SU-DHL-6 (cell line): ENCODE results near the gene SCGB1D2.

Experiments
- EZH2phosphoT487 ChIP-seq: fragments of 200-600 bp; sonication (generic), shearing (Covaris generic); conservative IDR thresholded peaks from 2 replicates; pipeline ENCODE4 v1.6.1; 2018; ENCODE audit warnings: mild to moderate bottlenecking, antibody characterized with exemption, low read length, moderate library complexity, mixed read lengths
- TF ChIP-seq, protein P1 (sequence below): fragments of 200-600 bp; sonication (generic); IDR thresholded peaks from one replicate; pipeline ENCODE4 v1.5.1; 2017; ENCODE audit warnings: antibody characterized with exemption, mild to moderate bottlenecking, low read length, moderate library complexity; ENCODE audit not compliant: insufficient read depth, poor library complexity, severe bottlenecking

DNA sequence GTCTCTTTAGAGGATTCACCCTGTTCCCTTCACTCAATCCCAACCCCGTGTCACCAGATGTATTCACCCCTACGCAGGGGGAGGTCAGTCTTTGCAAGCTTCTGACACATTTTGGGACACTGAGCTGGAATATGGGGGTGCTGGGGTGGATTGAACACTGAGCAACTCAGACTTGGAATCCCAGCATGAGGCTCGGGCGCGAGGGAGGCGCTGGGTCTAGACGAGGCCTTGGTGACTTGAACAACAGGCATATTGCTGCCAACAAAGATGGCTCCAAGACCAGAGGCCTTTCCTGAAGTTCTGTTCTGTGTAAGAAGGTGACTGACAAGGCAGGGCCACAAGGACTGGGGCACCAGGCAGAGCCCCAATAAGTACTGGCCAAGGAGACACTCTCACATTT is 36.6 kb upstream of the SCGB1D2 start:
- TF ChIP-seq, protein P1, sequence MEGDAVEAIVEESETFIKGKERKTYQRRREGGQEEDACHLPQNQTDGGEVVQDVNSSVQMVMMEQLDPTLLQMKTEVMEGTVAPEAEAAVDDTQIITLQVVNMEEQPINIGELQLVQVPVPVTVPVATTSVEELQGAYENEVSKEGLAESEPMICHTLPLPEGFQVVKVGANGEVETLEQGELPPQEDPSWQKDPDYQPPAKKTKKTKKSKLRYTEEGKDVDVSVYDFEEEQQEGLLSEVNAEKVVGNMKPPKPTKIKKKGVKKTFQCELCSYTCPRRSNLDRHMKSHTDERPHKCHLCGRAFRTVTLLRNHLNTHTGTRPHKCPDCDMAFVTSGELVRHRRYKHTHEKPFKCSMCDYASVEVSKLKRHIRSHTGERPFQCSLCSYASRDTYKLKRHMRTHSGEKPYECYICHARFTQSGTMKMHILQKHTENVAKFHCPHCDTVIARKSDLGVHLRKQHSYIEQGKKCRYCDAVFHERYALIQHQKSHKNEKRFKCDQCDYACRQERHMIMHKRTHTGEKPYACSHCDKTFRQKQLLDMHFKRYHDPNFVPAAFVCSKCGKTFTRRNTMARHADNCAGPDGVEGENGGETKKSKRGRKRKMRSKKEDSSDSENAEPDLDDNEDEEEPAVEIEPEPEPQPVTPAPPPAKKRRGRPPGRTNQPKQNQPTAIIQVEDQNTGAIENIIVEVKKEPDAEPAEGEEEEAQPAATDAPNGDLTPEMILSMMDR = no peak
- no peak for TF ChIP-seq EZH2phosphoT487
